GM18909 (cell line): ENCODE results near the gene IPO7.
"Not testable (repeated sequence)": the region's sequence is repeated elsewhere in the genome, so short reads cannot be mapped to it uniquely, and the experiment has no call there.

Source experiments
- ATAC-seq: cut with Tn5 transposase; IDR thresholded peaks from one replicate; pipeline ENCODE4 v1.9.1; 2021; ENCODE audit warnings: mild to moderate bottlenecking; ENCODE audit not compliant: unreplicated experiment, poor library complexity

IPO7 gene

GRCh38 chr11:9397746-9398680 lies 13.6 kb downstream of the IPO7 start:
- ATAC-seq = no peak

- ATAC-seq = no peak
Observed at GRCh38 chr11:9399466-9399865, 15.0 kb downstream of the IPO7 start.

DNA sequence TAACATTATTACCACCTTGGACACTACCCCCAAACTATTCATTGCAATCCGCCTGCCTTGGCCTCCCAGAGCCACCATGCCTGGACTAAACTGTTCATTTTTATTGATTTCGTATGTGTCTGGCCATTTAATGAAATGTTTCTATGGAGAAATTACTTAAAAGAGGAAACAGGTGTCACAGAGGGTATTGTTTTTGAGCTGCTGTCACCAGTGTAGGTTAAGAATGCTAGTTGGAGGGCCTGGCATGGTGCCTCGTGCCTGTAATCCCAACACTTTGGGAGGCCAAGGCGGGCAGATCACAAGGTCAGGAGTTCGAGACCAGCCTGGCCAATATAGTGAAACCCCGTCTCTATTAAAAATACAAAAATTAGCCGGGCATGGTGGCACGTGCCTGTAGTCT lies 17.4 kb downstream of the IPO7 start:
- not testable (repeated sequence) for ATAC-seq

DNA sequence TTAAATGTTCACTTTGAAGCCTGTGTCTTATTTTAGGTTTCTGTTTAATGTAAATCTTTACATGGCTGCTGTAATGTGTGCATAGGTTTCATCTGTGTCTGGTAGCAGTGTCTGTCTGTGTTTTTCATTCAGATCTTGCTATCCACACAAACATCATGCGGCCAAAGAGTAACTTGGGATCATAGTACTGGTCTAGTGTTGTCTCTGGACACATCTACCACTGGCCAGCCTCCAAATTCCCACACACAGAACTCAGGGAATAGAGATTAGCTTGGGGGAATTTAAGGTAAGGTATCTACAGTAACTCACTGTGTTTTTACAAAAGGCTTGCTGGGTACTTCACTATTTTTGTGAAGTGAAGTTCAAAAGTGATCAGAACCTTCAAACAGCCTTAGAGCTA lies 44.3 kb downstream of the IPO7 start:
- ATAC-seq = no peak

GRCh38 chr11:9438611-9439010 lies 54.2 kb downstream of the IPO7 start:
- ATAC-seq = no peak

GRCh38 chr11:9446230-9446629 lies 61.8 kb downstream of the IPO7 start:
- no peak for ATAC-seq

GRCh38 chr11:9448576-9449352 lies 64.3 kb downstream of the IPO7 start:
- ATAC-seq = no peak

DNA sequence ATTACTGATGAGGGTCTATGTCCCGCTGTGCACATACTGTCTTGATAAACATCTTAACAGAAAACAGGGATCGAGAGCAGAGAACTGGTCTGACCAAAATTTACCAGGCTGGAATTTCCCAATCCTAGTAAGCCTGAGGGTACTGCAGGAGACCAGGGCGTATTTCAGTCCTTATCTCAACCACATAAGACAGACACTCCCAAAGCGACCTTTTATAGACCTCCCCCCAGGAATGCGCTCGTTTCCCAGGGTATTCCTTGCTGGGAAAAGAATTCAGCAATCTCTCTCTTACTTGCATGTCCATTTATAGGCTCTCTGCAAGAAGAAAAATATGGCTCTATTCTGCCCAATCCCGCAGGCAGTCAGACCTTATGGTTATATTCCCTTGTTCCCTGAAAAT lies 67.6 kb downstream of the IPO7 start:
- ATAC-seq = not testable (repeated sequence)

- no peak for ATAC-seq
Observed at GRCh38 chr11:9455722-9456121, 71.3 kb downstream of the IPO7 start.

DNA sequence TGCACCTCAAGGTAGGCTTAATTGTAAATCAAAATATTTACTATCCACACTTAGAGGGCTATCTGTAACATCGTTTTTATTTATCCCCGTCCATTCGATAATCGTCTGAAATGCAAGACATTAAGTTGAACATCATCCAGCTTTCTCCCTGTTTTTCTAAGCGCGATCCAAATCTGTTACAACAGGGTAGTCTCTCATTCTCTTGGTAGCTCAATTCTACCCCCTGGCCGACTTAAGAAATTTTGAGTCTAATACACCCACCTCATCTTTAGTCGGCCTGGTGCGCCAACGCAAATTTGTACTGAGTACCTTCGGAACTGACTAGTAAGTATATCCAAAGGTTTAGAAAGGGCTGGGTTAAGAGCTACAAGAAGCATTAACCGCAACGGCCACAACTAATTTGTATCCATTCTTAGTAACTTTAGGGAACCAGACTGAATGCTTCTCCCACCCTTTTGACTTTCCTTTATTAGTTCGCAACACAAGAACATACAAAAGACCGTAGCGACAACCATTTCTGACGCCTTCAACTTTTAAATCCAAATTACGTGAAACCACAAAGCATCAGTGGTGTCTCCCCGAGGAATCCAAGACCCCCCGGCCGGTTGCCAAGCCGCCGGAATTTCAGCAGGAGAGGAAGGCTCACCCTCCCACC lies 75.3 kb downstream of the IPO7 start:
- no peak for ATAC-seq

GRCh38 chr11:9460322-9461062 lies 76.0 kb downstream of the IPO7 start, which contains the start of gene ZNF143:
Gene ZNF143 (plus strand): TSS chr11:9461012. CDS start chr11:9471309, 10,297 bp downstream.
- peak; percentile 91 for ATAC-seq

DNA sequence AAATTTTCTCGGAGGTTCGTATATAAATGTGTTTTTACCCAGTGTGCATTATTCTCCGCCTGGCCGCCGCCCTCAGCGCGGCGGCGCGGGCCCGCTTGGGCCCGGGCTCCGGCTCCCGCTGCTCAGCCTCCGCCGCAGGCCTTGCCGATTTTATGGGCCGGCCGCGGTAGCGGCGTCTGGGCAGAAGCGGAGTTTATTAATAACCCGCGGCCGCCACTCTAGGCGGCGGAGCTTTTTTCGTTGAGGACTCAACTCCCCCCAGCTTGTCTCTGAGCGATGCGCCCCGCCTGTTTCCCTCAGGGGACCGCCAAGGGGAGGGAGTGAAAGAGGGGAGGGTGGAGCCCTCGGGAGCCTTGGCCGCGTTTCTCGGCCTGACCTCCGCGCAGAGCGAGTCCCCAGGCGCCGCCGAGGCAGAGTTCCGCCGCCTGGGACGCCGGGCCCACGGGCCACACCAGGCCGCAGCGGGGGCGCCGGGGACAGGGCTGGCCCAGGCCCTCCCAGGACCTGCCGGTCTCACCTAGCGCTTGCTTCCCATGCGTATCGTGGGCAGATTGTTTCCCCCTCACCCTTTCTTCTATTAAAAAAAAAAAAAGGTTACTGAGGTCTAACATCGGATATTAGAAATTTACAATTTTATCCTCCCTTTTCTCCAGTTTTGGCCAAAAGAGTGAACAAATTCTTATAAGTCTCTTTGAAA lies 76.8 kb downstream of the IPO7 start:
- peak; percentile 54 for ATAC-seq

DNA sequence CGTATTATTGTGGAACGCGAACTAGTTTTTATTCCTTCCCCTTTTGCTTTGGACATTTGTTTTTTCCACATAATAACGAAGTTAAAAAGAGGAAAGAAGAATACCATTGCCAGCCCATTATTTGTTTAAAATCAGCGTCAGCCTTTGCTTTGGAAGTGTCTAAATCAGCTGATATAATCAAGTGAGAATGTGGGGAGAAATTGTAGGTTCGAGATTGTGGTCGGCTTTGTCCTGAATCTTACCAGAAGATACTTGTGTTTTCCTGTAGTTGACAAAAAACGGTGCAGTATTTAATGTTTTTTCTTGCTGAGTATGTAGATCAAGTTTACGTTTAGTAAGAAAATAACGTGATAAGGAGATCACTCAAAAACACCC lies 77.3 kb downstream of the IPO7 start:
- no peak for ATAC-seq

- ATAC-seq = no peak
Observed at GRCh38 chr11:9462172-9462799, 77.8 kb downstream of the IPO7 start.

- no peak for ATAC-seq
Observed at GRCh38 chr11:9462806-9463537, 78.5 kb downstream of the IPO7 start.

DNA sequence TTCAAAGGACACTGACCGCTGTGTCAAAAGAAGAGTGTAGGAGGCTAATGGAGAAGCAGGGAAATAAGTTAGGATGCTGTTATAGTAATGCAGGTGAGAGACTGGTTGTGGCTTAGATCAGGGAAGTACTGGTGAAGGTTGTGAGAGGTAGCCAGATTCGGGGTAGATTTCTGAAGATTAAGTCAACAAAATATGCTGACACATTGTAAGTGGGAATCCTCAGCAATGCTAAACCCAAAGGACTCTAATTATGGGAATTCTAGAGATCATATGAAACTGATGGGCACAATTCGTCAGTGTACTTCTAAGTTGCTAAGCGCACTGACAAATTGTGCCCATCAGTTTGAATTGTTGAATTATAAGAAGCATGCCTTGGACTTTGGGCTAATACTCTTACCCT lies 86.3 kb downstream of the IPO7 start:
- no peak for ATAC-seq

GRCh38 chr11:9473408-9473807 lies 89.0 kb downstream of the IPO7 start:
- no peak for ATAC-seq

- no peak for ATAC-seq
Observed at GRCh38 chr11:9479899-9480298, 95.4 kb downstream of the IPO7 start.
